ENCODE measurements around the gene PPP1R11.

GRCh38 chr6:30022189-30022588 lies 44.8 kb upstream of the PPP1R11 start:
- no peak for TF ChIP-seq CTCF (IDR thresholded peaks at IDR 0.05)
- TF ChIP-seq EP300 (IDR thresholded peaks at IDR 0.05), result no peak
- TF ChIP-seq POLR2A (IDR thresholded peaks at IDR 0.05), result no peak
